ENCODE measurements around the gene DSG2.
A peak's percentile ranks its signal among the peaks of the same experiment; 100 is the strongest.

Gene DSG2

DNA sequence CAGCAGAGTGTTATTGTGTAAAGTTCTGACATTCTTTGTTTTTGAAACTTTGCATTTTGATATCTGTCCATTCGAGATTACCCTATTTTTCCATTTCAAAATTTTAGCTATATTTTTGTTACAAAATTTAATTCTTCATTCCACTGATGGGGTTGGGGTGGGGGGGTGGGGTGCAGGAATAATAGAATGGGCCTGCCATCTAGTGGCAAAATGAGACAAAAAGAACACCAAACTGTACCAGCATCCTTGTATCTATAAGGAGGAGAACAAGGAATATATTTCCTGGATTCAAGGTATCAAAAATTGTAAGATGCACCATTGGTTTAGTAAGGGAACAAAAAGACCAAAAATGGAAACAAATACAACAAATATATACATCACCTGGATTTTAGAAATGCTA, 65.8 kb downstream of the DSG2 start:
- TF ChIP-seq Cebpa-rat (IDR thresholded peaks at IDR 0.05): no peak
- Histone ChIP-seq H3K9me3 (replicated peaks in 1 of 11) (no peaks in the 10 kb centered on the region), H3K36me3 (no peaks in the 10 kb centered on the region)

GRCh38 chr18:31565345-31565744, 67.4 kb downstream of the DSG2 start:
- Histone ChIP-seq H3K27me3 (no peaks in the 10 kb centered on the region), H3K36me3 (no peaks in the 10 kb centered on the region), H3K4me1 (no peaks in the 10 kb centered on the region), H3K4me3 (no peak overlapping the region), H3K27ac (no peak overlapping the region), H3K9ac (no peak overlapping the region), H3K9me3 (replicated peaks in 1 of 11) (no peaks in the 10 kb centered on the region), H3K4me2 (no peak overlapping the region), H4K20me1 (no peaks in the 10 kb centered on the region)
- TF ChIP-seq Cebpa-rat (IDR thresholded peaks at IDR 0.05): no peak

More for the DNA sequence above, 65.8 kb downstream of the DSG2 start:
- no peak overlapping the region for H3K4me2 ChIP-seq
- H3K4me3 ChIP-seq: no peak overlapping the region
- H3K4me1 ChIP-seq: no peaks in the 10 kb centered on the region; a peak in 1 of 20 replicates
- no peaks in the 10 kb centered on the region for H4K20me1 ChIP-seq
- H3K27me3 ChIP-seq: no peaks in the 10 kb centered on the region
- H3K9ac ChIP-seq: no peak overlapping the region
- H3K27ac ChIP-seq: no peak overlapping the region

GRCh38 chr18:31565782-31566512, 68.0 kb downstream of the DSG2 start:
- no peaks in the 10 kb centered on the region for H3K4me1 ChIP-seq
- no peaks in the 10 kb centered on the region for H3K27me3 ChIP-seq
- no peak overlapping the region for H3K4me3 ChIP-seq
- no peaks in the 10 kb centered on the region for H4K20me1 ChIP-seq
- no peaks in the 10 kb centered on the region for H3K36me3 ChIP-seq
- TF ChIP-seq Cebpa-rat (IDR thresholded peaks at IDR 0.05): no peak
- no peak overlapping the region for H3K27ac ChIP-seq
- no peak overlapping the region for H3K4me2 ChIP-seq
- H3K9ac ChIP-seq: no peak overlapping the region
- no peaks in the 10 kb centered on the region for H3K9me3 ChIP-seq (replicated peaks in 1 of 11)

DNA sequence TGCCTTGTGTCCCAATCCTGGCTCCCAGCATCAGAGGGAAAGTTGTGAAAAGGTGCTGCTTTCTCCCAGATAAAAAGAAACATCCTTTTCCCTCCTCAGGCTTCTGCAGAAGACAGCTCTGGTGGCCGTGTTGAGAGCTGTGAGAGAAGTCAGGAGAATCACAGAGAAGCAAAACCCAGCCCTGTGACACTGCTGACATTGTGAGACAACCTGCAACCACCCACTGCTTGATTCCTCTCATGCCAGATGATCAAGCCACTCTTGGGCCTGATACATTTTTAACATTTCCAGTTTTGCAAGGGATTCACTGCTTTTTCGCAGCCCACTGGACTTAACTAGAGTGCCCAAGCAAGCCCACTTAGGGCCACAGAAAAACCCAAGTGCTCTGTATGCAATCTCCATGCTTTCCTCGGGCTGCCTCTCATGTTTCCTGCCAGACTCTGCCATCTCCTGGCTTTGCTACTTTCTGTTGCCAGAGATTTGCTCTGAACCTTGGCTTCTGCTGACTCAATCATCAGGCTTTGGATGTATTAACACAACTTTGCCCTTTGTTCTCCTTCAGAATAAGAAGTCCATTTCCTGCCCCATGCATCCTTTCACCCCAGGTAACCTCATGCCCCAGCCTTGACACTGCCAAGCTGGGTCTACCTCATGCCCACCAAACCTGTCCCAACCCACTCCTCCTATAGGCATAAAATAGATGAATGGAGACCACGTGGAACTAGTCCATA, 68.8 kb downstream of the DSG2 start:
- no peaks in the 10 kb centered on the region for H3K9me3 ChIP-seq (replicated peaks in 1 of 11)
- no peak overlapping the region for H3K9ac ChIP-seq
- H3K27ac ChIP-seq: no peak overlapping the region
- no peaks in the 10 kb centered on the region for H3K27me3 ChIP-seq
- H3K4me2 ChIP-seq: no peak overlapping the region
- no peaks in the 10 kb centered on the region for H4K20me1 ChIP-seq
- H3K4me1 ChIP-seq: no peaks in the 10 kb centered on the region
- H3K4me3 ChIP-seq: no peak overlapping the region
- no peaks in the 10 kb centered on the region for H3K36me3 ChIP-seq
- no peak for TF ChIP-seq Cebpa-rat (IDR thresholded peaks at IDR 0.05)

GRCh38 chr18:31572368-31572767, 74.4 kb downstream of the DSG2 start:
- no peak overlapping the region for H3K9ac ChIP-seq
- no peaks in the 10 kb centered on the region for H3K36me3 ChIP-seq
- H3K4me3 ChIP-seq: no peak overlapping the region
- no peak overlapping the region for H3K4me2 ChIP-seq
- H3K27me3 ChIP-seq: no peaks in the 10 kb centered on the region
- peaks cover 0 to 6% (median 0%) of the 10 kb centered on the region in 10 experiments; a peak in 2 of 20 replicates for H3K4me1 ChIP-seq
- no peaks in the 10 kb centered on the region for H4K20me1 ChIP-seq
- no peak for TF ChIP-seq Cebpa-rat (IDR thresholded peaks at IDR 0.05)
- H3K9me3 ChIP-seq (replicated peaks in 1 of 11): no peaks in the 10 kb centered on the region
- H3K27ac ChIP-seq: no peak overlapping the region

DNA sequence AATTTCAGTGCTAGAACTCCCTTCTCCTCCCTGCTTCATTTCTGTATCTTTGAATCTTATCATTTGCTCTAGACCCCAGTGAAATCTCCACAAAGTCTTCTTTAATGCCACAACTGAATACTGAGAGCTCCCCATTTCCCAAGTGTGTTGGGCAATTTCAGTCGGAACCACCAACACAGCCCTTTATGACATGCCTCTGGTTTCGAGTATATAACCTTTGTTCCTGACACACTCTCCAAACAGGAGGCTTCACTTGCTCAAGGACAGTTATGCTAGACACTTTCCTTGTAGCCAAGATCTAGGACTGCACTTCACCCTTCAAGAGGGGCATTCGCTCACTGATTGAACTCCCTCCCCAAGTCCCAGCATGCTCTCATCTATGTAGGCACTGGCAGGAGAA, 75.1 kb downstream of the DSG2 start:
- Histone ChIP-seq H4K20me1 (no peaks in the 10 kb centered on the region), H3K36me3 (no peaks in the 10 kb centered on the region), H3K9me3 (replicated peaks in 1 of 11) (0 out of 22 replicates have a peak, but pooled peaks cover 0 to 5% (median 0%) of the 10 kb centered on the region in 11 experiments), H3K4me3 (no peak overlapping the region), H3K27me3 (no peaks in the 10 kb centered on the region), H3K4me1 (peaks cover 0 to 6% (median 0%) of the 10 kb centered on the region in 10 experiments; a peak in 2 of 20 replicates), H3K27ac (no peak overlapping the region), H3K4me2 (no peak overlapping the region), H3K9ac (no peak overlapping the region)
- TF ChIP-seq Cebpa-rat (IDR thresholded peaks at IDR 0.05): no peak

DNA sequence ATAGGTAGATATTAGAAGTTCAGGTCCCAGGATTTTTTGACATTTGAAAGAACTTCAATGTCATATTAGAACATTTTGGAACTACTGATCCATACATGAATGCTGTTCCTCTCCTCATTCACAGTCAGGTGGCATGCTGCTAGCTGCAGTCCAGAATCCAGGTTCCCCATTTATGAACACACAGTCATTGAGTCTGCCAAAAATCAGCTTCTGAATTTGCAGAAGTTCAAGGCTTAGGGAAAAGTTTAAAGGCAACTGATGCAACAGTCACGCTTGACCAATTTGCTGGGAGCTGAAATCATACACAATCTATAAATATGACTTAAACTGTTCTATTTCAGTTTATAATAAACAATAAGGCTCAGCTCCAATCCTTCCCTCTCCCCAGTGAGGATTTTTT, 76.4 kb downstream of the DSG2 start:
- no peak for TF ChIP-seq Cebpa-rat (IDR thresholded peaks at IDR 0.05)
- H3K9ac ChIP-seq: no peak overlapping the region
- H3K27me3 ChIP-seq: no peaks in the 10 kb centered on the region
- H3K27ac ChIP-seq: no peak overlapping the region
- peaks cover 0 to 6% (median 0%) of the 10 kb centered on the region in 10 experiments; a peak in 2 of 20 replicates for H3K4me1 ChIP-seq
- H3K9me3 ChIP-seq (replicated peaks in 1 of 11): 0 out of 22 replicates have a peak, but pooled peaks cover 0 to 7% (median 0%) of the 10 kb centered on the region in 11 experiments
- H3K4me3 ChIP-seq: no peak overlapping the region
- no peak overlapping the region for H3K4me2 ChIP-seq
- H3K36me3 ChIP-seq: no peaks in the 10 kb centered on the region
- H4K20me1 ChIP-seq: no peaks in the 10 kb centered on the region

DNA sequence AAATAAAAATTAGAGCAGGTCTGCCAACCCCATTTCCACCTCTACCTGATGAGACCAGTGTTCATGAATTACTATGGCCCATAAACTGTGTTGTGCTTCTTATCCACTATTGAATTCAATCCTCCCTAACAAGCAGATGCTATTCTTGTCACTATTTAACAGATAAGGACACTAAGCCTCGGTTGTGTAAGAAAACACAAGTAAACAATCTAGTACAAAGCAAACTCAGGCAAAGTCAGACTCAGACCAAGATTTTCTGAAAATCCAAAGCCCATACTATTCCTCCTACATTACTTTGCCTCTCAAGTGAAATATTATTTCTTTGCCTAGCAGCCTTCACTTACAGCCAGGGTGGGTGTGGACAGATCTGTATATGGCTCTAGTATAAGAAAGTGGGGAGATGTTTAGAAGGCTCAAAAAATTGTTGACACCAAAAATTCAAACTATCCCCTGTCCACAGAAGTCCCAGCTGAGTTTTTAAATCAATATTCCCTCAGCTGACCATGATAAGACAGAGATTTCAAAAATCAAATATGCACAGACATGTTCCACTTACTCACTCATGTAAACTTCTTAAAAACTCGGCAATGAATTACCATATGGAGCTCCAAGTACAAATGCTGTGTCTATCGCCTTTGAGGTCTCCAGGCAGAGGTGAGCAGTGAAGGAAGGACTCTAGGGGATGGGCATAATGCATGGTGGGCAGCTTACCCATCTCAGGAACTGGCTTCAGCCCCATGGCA, 77.7 kb downstream of the DSG2 start:
- Histone ChIP-seq H3K4me1 (peaks cover 0 to 6% (median 0%) of the 10 kb centered on the region in 10 experiments; a peak in 2 of 20 replicates), H3K27ac (no peak overlapping the region)

DNA sequence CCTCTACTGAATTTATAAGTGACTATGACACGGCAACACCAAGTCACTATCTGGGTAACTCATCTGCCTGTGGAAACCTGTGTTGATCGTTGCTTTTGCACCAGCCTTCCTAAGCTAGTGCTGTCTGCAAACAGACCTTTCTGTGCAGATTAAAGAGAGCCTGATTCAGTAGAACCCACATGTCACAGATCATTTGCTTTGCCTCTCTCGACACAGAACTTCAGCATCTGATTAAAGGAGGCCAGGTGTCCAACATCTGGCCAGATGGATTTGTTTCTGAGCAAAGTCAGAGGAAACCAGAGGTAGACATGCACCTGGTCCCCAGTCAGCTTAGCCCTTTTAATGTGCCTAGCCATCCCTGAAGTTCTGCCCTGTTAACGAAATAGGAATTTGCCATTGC, 78.7 kb downstream of the DSG2 start:
- no peaks in the 10 kb centered on the region for H3K36me3 ChIP-seq
- H3K4me2 ChIP-seq: peak overlapping the region in 2 of 11 experiments; percentile 24 to 31; a peak in 3 of 22 replicates
- no peak for TF ChIP-seq Cebpa-rat (IDR thresholded peaks at IDR 0.05)
- H3K9me3 ChIP-seq (replicated peaks in 1 of 11): 0 out of 22 replicates have a peak, but pooled peaks cover 0 to 7% (median 0%) of the 10 kb centered on the region in 11 experiments
- H4K20me1 ChIP-seq: no peaks in the 10 kb centered on the region
- no peak overlapping the region for H3K27ac ChIP-seq
- peaks cover 0 to 6% (median 0%) of the 10 kb centered on the region in 10 experiments; a peak in 2 of 20 replicates for H3K4me1 ChIP-seq
- no peaks in the 10 kb centered on the region for H3K27me3 ChIP-seq
- no peak overlapping the region for H3K9ac ChIP-seq
- no peak overlapping the region for H3K4me3 ChIP-seq

More for the DNA sequence above, 77.7 kb downstream of the DSG2 start:
- TF ChIP-seq Cebpa-rat (IDR thresholded peaks at IDR 0.05): no peak
- H4K20me1 ChIP-seq: no peaks in the 10 kb centered on the region
- H3K4me3 ChIP-seq: no peak overlapping the region
- 0 out of 22 replicates have a peak, but pooled peaks cover 0 to 7% (median 0%) of the 10 kb centered on the region in 11 experiments for H3K9me3 ChIP-seq (replicated peaks in 1 of 11)
- H3K9ac ChIP-seq: no peak overlapping the region
- no peaks in the 10 kb centered on the region for H3K27me3 ChIP-seq
- no peaks in the 10 kb centered on the region for H3K36me3 ChIP-seq
- no peak overlapping the region for H3K4me2 ChIP-seq

All from BLaER1 treated with 17β-estradiol and CSF1 and Interleukin-3, amounts not matched to agents 10 nM and 100 nM (cell line).